ENCODE data around the gene PRMT9.
A peak's percentile ranks its signal among the peaks of the same experiment; 100 is the strongest.

The PRMT9 gene

DNA sequence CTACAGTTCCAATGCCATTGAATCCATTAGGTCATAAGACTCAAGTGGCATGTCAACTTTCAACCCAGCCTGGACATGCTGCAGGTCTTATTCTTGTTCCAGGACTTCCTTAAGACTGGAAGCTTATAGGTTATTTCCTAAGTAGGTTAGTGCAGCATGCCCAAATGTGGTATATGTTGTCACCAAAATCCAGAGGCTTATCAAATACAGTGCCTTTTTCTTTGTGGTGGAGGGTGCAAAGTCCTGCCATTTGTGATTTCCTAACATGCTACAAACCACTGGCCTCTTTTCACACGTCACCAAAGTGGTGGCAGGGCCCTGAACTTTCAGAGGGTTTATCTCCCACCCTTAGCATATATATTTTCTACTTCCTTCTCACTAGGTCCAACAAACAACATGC, 76.5 kb downstream of the PRMT9 start:
- no peak overlapping the region for H3K4me3 ChIP-seq
- TF ChIP-seq, protein P1, sequence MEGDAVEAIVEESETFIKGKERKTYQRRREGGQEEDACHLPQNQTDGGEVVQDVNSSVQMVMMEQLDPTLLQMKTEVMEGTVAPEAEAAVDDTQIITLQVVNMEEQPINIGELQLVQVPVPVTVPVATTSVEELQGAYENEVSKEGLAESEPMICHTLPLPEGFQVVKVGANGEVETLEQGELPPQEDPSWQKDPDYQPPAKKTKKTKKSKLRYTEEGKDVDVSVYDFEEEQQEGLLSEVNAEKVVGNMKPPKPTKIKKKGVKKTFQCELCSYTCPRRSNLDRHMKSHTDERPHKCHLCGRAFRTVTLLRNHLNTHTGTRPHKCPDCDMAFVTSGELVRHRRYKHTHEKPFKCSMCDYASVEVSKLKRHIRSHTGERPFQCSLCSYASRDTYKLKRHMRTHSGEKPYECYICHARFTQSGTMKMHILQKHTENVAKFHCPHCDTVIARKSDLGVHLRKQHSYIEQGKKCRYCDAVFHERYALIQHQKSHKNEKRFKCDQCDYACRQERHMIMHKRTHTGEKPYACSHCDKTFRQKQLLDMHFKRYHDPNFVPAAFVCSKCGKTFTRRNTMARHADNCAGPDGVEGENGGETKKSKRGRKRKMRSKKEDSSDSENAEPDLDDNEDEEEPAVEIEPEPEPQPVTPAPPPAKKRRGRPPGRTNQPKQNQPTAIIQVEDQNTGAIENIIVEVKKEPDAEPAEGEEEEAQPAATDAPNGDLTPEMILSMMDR (IDR thresholded peaks at IDR 0.05): no peak
- no peak for DNase-seq (ENCODE audit: low spot score)

DNA sequence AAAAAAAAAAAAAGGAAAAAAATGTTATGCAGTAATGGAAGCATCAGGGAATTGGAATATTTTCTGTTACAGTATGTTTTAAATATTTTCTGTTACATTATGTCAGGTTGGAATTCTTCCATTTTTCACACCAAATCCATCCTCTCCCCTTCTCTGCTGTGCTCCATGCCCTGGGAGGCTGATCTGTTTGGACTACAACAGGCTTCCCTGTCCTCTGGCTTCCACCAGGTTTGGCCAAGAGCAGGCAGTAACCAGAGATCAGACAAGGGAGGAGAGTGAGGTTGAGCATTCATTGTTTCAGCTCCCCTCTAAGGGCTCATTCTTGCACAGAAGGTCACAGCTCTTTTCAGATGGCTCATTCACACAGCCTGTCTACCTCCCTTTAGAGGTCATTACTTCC, 78.5 kb downstream of the PRMT9 start:
- Histone ChIP-seq H3K4me3 (no peak overlapping the region), H3K27ac (no peak overlapping the region)
- DNase-seq (ENCODE audit: low spot score): no peak
- TF ChIP-seq, protein P1 (IDR thresholded peaks at IDR 0.05): no peak

More for the DNA sequence above, 76.5 kb downstream of the PRMT9 start:
- no peak overlapping the region for H3K27ac ChIP-seq

DNA sequence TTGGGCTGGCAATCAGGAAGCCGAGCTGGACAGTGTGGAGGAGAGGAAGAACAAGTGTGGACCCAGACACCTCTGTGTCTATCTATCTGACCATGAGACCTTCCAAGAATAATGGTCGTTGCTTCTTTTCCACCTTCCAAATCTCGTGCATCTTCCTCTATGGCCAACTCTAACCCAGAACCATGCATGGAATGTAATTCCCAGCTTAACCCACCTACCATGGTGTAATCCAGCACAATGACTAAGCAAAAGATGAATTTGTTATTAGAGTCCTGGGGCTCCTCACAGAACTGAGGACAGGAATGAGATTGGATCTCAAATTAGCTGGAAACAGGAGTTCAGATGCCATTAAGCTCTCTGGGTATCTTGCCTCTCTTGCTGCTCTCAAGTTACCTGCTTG, 84.2 kb downstream of the PRMT9 start:
- DNase-seq (ENCODE audit: low spot score): no peak
- TF ChIP-seq, protein P1 (IDR thresholded peaks at IDR 0.05): no peak
- H3K27ac ChIP-seq: no peak overlapping the region
- no peak overlapping the region for H3K4me3 ChIP-seq

DNA sequence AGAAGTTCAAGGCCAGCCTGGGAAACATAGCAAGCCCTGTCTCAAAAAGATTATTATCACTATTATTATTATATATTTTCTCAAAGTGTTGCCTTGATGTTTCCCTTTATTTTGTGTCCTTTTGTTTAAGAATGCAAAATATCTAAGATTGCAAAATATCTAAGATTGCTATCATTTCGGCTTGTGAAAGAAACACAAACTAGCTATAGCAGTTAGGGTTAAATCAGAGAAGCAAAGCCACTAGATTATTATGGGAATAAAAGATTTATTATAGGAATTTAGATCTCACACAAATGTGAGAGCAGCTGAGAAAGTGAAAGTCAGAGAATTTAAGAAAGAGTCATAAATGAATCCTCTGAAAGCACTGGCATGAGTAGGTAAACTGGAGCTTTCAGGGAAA, 84.8 kb downstream of the PRMT9 start:
- no peak for DNase-seq (ENCODE audit: low spot score)
- Histone ChIP-seq H3K4me3 (no peak overlapping the region), H3K27ac (no peak overlapping the region)
- TF ChIP-seq, protein P1 (IDR thresholded peaks at IDR 0.05): no peak

DNA sequence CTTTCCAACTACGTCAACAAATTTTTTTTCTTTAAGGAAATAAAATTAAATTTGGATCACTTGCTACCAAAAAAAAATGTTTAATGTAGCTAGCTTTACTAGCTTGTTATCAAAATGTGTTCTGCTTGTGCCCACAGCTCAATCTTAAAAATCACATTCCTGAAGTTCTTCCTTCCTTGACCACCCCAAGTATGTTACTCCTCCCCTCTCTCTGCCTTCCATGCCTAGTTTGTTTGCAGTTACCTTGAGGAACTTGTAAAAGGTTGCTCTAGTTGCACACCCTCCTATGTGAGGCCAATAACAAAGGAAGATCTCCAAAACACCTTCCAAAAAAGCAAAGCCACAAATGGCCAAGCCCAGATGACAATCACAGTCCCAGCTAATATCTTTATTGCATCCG, 86.4 kb downstream of the PRMT9 start:
- no peak overlapping the region for H3K4me3 ChIP-seq
- H3K27ac ChIP-seq: peak overlapping the region in 1 of 2 donors; percentile 44
- no peak for DNase-seq (ENCODE audit: low spot score)
- TF ChIP-seq, protein P1 (IDR thresholded peaks at IDR 0.05): no peak

DNA sequence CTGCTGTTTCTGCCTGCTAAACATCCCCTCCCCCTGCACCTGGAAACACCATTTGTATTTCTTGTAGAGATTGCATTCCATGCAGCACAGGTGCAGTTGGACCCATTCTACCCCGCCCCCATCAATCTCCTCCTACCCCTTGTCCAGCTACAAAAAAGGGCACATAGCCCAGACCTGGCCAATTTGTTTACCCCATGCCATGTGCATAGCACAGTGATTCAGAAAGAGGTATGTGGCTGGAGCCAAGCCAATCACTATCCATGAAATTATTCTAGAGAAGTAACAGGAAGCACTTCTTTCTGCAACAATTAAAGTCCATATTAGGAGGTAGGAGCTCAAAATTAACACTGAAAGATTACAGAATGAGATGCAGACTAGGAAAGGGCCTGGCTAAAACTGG, 87.0 kb downstream of the PRMT9 start:
- H3K27ac ChIP-seq: peak overlapping the region in 1 of 2 donors; percentile 44
- no peak overlapping the region for H3K4me3 ChIP-seq
- DNase-seq (ENCODE audit: low spot score): no peak
- TF ChIP-seq, protein P1 (IDR thresholded peaks at IDR 0.05): no peak

DNA sequence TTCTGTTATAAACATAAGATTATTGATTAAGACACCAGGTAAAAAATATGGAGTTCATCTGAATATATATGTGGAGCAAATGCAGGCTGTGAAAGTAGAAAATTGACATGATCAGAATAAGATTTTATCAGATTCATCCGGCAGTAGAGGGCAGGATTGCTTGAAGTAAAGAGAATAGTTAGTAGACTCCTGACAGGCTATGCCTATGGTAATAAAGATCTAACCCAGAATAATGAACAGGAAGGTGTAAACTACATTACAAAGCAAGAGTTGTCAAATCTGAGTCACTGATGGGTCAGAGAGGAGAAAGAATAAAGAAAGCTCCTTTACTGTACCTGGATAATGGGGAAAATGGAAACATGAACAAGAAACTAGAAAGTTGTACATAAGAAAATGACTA, 87.6 kb downstream of the PRMT9 start:
- TF ChIP-seq, protein P1 (IDR thresholded peaks at IDR 0.05): no peak
- H3K27ac ChIP-seq: no peak overlapping the region
- no peak for DNase-seq (ENCODE audit: low spot score)
- no peak overlapping the region for H3K4me3 ChIP-seq
